ENCODE results near the gene SEMA4D.

The SEMA4D gene

GRCh38 chr9:89407070-89407469 is 90.8 kb downstream of the SEMA4D start:
- TF ChIP-seq, protein P1, sequence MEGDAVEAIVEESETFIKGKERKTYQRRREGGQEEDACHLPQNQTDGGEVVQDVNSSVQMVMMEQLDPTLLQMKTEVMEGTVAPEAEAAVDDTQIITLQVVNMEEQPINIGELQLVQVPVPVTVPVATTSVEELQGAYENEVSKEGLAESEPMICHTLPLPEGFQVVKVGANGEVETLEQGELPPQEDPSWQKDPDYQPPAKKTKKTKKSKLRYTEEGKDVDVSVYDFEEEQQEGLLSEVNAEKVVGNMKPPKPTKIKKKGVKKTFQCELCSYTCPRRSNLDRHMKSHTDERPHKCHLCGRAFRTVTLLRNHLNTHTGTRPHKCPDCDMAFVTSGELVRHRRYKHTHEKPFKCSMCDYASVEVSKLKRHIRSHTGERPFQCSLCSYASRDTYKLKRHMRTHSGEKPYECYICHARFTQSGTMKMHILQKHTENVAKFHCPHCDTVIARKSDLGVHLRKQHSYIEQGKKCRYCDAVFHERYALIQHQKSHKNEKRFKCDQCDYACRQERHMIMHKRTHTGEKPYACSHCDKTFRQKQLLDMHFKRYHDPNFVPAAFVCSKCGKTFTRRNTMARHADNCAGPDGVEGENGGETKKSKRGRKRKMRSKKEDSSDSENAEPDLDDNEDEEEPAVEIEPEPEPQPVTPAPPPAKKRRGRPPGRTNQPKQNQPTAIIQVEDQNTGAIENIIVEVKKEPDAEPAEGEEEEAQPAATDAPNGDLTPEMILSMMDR (IDR thresholded peaks at IDR 0.05; ENCODE audit: low read depth, low read length, missing control alignments) = no peak
- DNase-seq (ENCODE audit: extremely low read depth, low read depth) = no peak
- H3K4me3 ChIP-seq (replicated peaks; ENCODE audit: low read depth, low read length) = no peak overlapping the region

GRCh38 chr9:89405826-89406225 is 92.1 kb downstream of the SEMA4D start:
- no peak overlapping the region for H3K4me3 ChIP-seq (replicated peaks; ENCODE audit: low read depth, low read length)
- DNase-seq (ENCODE audit: extremely low read depth, low read depth) = no peak
- TF ChIP-seq, protein P1 (IDR thresholded peaks at IDR 0.05; ENCODE audit: low read depth, low read length, missing control alignments) = no peak

DNA sequence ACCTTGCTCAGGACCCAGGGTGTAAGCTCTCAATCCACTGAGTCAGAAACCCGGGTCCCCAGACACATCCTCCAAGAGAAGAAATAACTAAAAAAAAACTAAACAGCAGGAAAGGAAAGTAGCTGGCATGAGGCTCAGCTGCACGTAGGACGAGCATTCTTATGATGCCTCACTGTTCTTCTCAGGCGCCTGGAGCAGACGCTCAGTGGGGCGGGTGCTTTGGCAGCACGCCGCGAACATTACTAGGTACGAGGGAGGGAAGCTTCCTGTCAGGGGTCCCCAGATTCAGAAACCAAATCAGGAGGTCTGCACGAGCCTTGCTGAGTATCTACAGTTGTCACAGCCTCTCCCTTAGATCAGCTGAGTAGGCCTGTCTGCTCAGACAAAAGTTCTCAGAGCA is 93.8 kb downstream of the SEMA4D start:
- no peak for DNase-seq (ENCODE audit: extremely low read depth, low read depth)
- no peak overlapping the region for H3K4me3 ChIP-seq (replicated peaks; ENCODE audit: low read depth, low read length)
- TF ChIP-seq, protein P1 (IDR thresholded peaks at IDR 0.05; ENCODE audit: low read depth, low read length, missing control alignments) = no peak

GRCh38 chr9:89402695-89403427 is 95.1 kb downstream of the SEMA4D start:
- H3K4me3 ChIP-seq (replicated peaks; ENCODE audit: low read depth, low read length) = no peak overlapping the region
- TF ChIP-seq, protein P1 (IDR thresholded peaks at IDR 0.05; ENCODE audit: low read depth, low read length, missing control alignments) = no peak
- no peak for DNase-seq (ENCODE audit: extremely low read depth, low read depth)

GRCh38 chr9:89400403-89401116 is 97.4 kb downstream of the SEMA4D start:
- TF ChIP-seq, protein P1 (IDR thresholded peaks at IDR 0.05; ENCODE audit: low read depth, low read length, missing control alignments) = no peak
- H3K4me3 ChIP-seq (replicated peaks; ENCODE audit: low read depth, low read length) = no peak overlapping the region
- DNase-seq (ENCODE audit: extremely low read depth, low read depth) = no peak

- TF ChIP-seq, protein P1 (IDR thresholded peaks at IDR 0.05; ENCODE audit: low read depth, low read length, missing control alignments) = no peak
- no peak for DNase-seq (ENCODE audit: extremely low read depth, low read depth)
- no peak overlapping the region for H3K4me3 ChIP-seq (replicated peaks; ENCODE audit: low read depth, low read length)
These were observed 99.3 kb downstream of the SEMA4D start for GRCh38 chr9:89398621-89399020.
